ENCODE data around the gene CLTCL1.

Gene CLTCL1

DNA sequence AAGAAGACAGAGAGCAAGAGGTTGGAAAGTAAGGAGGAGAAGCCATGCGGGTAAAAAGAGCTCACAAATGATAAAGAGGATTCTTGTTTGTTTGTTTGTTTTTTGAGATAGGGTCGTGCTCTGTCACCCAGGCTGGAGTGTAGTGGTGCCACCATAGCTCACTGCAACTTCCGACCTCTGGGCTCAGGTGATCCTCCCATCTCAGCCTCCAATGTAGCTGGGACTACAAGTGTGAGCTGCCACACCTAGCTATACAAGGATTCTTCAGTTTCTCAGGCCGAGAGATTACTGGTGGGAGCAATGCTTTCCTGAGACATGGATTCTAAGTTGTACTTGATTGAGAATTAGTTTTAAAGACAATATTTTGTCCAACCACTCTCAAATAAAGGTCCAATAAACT lies 55.6 kb downstream of the CLTCL1 start:
- H3K27ac ChIP-seq = no peak overlapping the region
- no peak for DNase-seq (ENCODE audit: low spot score)
- TF ChIP-seq, protein P1, sequence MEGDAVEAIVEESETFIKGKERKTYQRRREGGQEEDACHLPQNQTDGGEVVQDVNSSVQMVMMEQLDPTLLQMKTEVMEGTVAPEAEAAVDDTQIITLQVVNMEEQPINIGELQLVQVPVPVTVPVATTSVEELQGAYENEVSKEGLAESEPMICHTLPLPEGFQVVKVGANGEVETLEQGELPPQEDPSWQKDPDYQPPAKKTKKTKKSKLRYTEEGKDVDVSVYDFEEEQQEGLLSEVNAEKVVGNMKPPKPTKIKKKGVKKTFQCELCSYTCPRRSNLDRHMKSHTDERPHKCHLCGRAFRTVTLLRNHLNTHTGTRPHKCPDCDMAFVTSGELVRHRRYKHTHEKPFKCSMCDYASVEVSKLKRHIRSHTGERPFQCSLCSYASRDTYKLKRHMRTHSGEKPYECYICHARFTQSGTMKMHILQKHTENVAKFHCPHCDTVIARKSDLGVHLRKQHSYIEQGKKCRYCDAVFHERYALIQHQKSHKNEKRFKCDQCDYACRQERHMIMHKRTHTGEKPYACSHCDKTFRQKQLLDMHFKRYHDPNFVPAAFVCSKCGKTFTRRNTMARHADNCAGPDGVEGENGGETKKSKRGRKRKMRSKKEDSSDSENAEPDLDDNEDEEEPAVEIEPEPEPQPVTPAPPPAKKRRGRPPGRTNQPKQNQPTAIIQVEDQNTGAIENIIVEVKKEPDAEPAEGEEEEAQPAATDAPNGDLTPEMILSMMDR (conservative IDR thresholded peaks at IDR 0.05; ENCODE audit: low read depth) = no peak
- POLR2A ChIA-PET (ENCODE audit: low non-redundant PET) = no interaction called here
- CTCF ChIA-PET = no interaction called here

DNA sequence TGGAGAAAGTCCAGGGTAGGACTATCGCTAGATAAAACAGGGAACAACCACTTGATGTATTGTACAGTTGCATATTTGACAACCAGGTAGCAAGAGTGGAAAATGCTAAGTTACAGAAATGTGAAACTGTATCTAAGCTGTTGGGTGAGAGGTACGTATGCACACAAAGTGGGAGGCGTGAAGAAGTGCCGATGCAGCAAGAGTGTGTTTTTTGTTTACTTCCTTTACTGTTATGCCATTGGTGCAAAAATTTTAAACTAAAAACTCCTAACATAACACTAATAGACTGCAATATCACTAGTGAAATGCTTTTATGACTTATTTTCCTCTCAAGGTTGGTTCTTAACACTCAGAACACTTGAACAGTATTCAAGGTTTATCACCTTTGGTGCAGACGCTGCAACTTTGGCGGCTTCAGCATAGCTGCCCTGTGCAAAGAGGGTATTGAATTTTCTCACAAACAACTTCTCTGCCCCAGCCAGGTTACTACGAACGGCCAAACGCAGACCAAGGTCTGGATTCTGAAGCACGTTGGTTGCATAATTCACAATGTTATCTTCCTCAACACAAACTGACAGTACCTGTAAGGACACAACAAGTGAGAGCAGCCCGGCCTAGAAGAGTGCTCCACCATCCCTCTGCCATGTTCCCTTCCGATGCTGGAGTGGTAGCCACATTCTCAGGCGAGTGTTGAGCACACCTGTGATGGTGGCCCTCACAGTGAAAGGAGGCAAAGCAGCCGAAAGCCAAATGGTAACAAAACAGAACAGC lies 57.2 kb downstream of the CLTCL1 start:
- no peak overlapping the region for H3K27ac ChIP-seq
- no peak for DNase-seq (ENCODE audit: low spot score)
- TF ChIP-seq, protein P1 (conservative IDR thresholded peaks at IDR 0.05; ENCODE audit: low read depth) = no peak
- ChIA-PET CTCF (no interaction called here), POLR2A (ENCODE audit: low non-redundant PET) (no interaction called here)

DNA sequence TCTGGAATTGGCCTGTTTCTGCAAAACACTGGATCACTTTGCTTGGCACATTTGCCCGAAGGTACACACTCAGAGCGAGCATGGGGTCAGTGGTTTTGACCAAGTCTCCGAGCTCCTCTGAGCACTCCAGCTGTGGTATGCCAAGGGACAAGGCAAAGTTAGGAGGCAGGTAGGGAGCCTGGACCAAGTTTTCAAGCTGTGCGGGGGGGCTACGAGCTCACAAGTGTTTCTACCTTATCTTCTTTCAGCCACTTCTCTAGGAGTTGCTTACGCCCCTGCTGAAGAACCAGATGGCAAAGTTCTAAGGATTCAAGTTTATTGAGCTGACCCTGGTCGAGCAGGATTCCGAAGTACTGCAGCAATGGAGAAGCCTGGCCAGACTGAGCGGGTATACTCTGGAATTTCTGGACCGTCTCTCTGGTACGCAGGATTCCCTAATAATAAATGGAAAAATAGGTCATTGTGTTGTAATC lies 58.3 kb downstream of the CLTCL1 start:
- TF ChIP-seq, protein P1 (conservative IDR thresholded peaks at IDR 0.05; ENCODE audit: low read depth) = no peak
- ChIA-PET CTCF (no interaction called here), POLR2A (ENCODE audit: low non-redundant PET) (no interaction called here)
- no peak for DNase-seq (ENCODE audit: low spot score)
- no peak overlapping the region for H3K27ac ChIP-seq

DNA sequence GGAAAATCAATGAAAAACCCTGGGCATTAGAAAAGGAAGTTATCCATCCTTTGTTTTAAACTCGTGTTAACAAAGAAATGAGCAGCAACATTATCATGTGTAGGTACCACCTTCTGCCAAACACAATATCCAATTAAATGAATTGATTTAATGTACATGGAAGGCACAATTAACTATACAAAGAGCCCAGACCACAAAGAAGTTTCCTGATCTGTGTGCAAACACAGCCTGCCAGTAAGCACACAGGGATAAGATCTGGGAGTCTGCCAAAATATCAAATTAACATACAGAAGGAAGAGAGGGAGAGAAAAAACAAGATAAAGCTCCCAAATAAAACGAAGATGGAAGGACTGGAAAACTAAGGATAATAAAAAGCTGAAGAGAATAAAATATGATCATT lies 58.9 kb downstream of the CLTCL1 start:
- DNase-seq (ENCODE audit: low spot score) = no peak
- CTCF ChIA-PET = no interaction called here
- H3K27ac ChIP-seq = no peak overlapping the region
- POLR2A ChIA-PET (ENCODE audit: low non-redundant PET) = no interaction called here
- TF ChIP-seq, protein P1 (conservative IDR thresholded peaks at IDR 0.05; ENCODE audit: low read depth) = no peak

DNA sequence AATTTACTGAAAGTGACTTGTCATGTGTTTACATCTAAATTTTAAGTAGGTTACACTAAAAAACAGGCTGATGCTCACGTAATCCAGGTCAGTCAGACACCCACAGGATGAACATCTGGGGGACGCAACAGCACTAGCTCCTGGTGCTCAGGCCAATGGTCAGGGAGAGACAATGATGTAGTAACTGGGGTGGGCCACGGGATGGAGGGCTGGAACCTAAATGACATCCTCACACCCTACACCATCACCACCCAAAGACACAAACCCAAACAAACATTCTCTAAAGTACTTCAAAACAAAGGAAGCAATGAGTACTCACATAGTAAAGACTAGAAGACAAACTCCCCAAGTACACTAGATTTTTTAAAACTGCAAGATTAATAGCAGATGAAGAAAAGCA lies 59.5 kb downstream of the CLTCL1 start:
- POLR2A ChIA-PET (ENCODE audit: low non-redundant PET) = no interaction called here
- no peak overlapping the region for H3K27ac ChIP-seq
- CTCF ChIA-PET = interaction anchor here (0.7 kb wide), 1 partner anchor 85 kb away, joined by 3 read pairs; no protein-coding TSS in a partner anchor
- no peak for DNase-seq (ENCODE audit: low spot score)
- TF ChIP-seq, protein P1 (conservative IDR thresholded peaks at IDR 0.05; ENCODE audit: low read depth) = no peak

DNA sequence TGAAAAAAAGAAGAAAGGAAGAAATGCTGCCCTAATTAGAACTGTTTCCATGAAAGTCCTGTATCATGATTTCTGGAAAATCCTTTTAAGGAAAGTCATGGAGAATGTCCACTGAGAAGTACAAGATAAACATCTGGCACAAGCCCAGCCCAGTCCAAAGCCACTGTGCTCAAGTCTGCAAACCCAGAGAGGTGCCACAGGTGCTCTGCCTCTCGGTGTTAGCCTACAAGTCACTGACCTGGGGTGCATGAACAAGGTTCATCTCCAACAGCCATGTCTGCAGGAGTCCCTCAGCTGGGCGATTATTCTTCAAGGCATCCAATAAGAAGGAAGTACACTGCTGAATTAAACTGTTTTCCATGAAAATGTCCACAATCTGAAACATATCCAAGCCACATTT lies 61.9 kb downstream of the CLTCL1 start:
- no peak for DNase-seq (ENCODE audit: low spot score)
- POLR2A ChIA-PET (ENCODE audit: low non-redundant PET) = no interaction called here
- TF ChIP-seq, protein P1 (conservative IDR thresholded peaks at IDR 0.05; ENCODE audit: low read depth) = no peak
- no peak overlapping the region for H3K27ac ChIP-seq
- CTCF ChIA-PET = no interaction called here
